ENCODE measurements around the gene ZEB1. TPM values are rescaled to one million over a fixed set of nuclear protein-coding genes. Genes with fewer than 3 reads are reported as not detected.
A peak's percentile ranks its signal among the peaks of the same experiment; 100 is the strongest.

The ZEB1 gene
- total and polyA plus RNA-seq, 9 of the 15 experiments (the other 6 are each of a cell fraction or from before 2014, with no cell fraction given) = 2.1 to 8.4 (median 4.9) TPM

- TF ChIP-seq ARID3A (IDR thresholded peaks at IDR 0.05; ENCODE audit: borderline replicate concordance, low read depth, low read length) (no peak), ZBTB5 (IDR thresholded peaks at IDR 0.05) (no peak), ZNF740 (CRISPR knock-in tag; IDR thresholded peaks at IDR 0.05) (no peak), ZNF740 (tag; IDR thresholded peaks at IDR 0.05) (no peak), XRCC3 (IDR thresholded peaks at IDR 0.05) (no peak), ZNF77 (CRISPR knock-in tag; IDR thresholded peaks at IDR 0.05) (no peak), PPARD (CRISPR knock-in tag; IDR thresholded peaks at IDR 0.05) (no peak), ZNF79 (CRISPR knock-in tag; IDR thresholded peaks at IDR 0.05; ENCODE audit: low read depth) (no peak), EHMT2 (IDR thresholded peaks at IDR 0.05) (no peak), ZNF395 (CRISPR knock-in tag; IDR thresholded peaks at IDR 0.05) (no peak), E2F5 (CRISPR knock-in tag; IDR thresholded peaks at IDR 0.05) (no peak), AFF4 (CRISPR knock-in tag; IDR thresholded peaks at IDR 0.05) (no peak), SIX5 (IDR thresholded peaks at IDR 0.05; ENCODE audit: borderline replicate concordance in 1 of 2, insufficient read depth in 1 of 2, low read depth in 1 of 2, low read length in 2 of 2) (no peak), FIP1L1 (IDR thresholded peaks at IDR 0.05; ENCODE audit: low read depth, low read length, poor library complexity, severe bottlenecking) (no peak), STAT5A (IDR thresholded peaks at IDR 0.05; ENCODE audit: borderline replicate concordance, low read length) (peak; percentile 57; the same call in 1 of the 2 replicates), NR2C1 (IDR thresholded peaks at IDR 0.05) (no peak), NR2C1 (tag; IDR thresholded peaks at IDR 0.05) (no peak)
Observed at GRCh38 chr10:31278279-31278941, 40.6 kb upstream of the ZEB1 start (continued).
